ENCODE results near the gene ARMC2. TPM values are rescaled to one million over a fixed set of nuclear protein-coding genes. Genes with fewer than 3 reads are reported as not detected.
A peak's percentile ranks its signal among the peaks of the same experiment; 100 is the strongest.

ARMC2 gene
- total and polyA plus RNA-seq, 2 experiments from 2014 or later = 2.7 to 4.4 TPM

DNA sequence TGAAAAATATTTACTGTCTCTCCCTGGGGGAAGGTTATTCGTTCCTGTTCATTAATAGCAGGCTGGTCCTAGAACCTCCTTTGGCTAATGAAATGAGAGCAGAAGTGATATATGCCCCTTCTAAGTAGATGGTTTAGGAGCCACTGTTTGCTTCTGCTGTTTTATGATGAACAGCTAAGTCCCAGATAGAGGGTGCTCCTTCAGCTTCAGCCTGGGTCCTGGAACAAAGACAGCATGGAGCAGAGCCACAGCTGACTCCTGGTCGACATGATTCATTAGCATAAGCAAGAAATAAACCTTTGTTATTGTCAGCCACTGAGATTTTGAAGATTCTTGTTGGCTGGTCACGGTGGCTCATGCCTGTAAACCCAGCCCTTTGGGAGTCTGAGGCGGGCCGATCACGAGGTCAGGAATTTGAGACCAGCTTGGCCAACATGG lies 47.8 kb upstream of the ARMC2 start:
- no peaks in the 10 kb centered on the region for H3K27me3 Mint-ChIP-seq (ENCODE audit: insufficient read depth, low read depth, poor library complexity)
- no peak overlapping the region for H3K4me2 ChIP-seq
- H3K9me2 ChIP-seq (ENCODE audit: insufficient read depth) = no peaks in the 10 kb centered on the region
- H3K36me3 Mint-ChIP-seq (ENCODE audit: low read depth) = no peaks in the 10 kb centered on the region
- ATAC-seq (no peak), DNase-seq (ENCODE audit: low spot score) (no peak)
- H3K4me3 Mint-ChIP-seq = no peak overlapping the region
- H3K4me1 ChIP-seq (ENCODE audit: insufficient read depth) = peaks cover 10% of the 10 kb centered on the region; the same call in 1 of the 2 replicates
- H2AFZ ChIP-seq = no peak overlapping the region
- no peaks in the 10 kb centered on the region for H4K20me1 ChIP-seq (replicated peaks; ENCODE audit: insufficient read depth)
- no peak overlapping the region for H3K4me3 ChIP-seq
- peaks cover 18% of the 10 kb centered on the region for H3K4me1 Mint-ChIP-seq
- no peak overlapping the region for H3K27ac Mint-ChIP-seq
- no peak overlapping the region for H3K27ac ChIP-seq (ENCODE audit: low read depth)
- no peaks in the 10 kb centered on the region for H3K9me3 Mint-ChIP-seq
- no peaks in the 10 kb centered on the region for H3F3A ChIP-seq (replicated peaks; ENCODE audit: low read depth)
- no peaks in the 10 kb centered on the region for H3K36me3 ChIP-seq (ENCODE audit: insufficient read depth)
- no peaks in the 10 kb centered on the region for H3K27me3 ChIP-seq (ENCODE audit: insufficient read depth)
- no peaks in the 10 kb centered on the region for H3K79me2 ChIP-seq (replicated peaks; ENCODE audit: insufficient read depth)
- no peak for TF ChIP-seq ZNF331 (CRISPR knock-in tag; IDR thresholded peaks at IDR 0.05; ENCODE audit: low read depth)
- TF ChIP-seq, protein P1, sequence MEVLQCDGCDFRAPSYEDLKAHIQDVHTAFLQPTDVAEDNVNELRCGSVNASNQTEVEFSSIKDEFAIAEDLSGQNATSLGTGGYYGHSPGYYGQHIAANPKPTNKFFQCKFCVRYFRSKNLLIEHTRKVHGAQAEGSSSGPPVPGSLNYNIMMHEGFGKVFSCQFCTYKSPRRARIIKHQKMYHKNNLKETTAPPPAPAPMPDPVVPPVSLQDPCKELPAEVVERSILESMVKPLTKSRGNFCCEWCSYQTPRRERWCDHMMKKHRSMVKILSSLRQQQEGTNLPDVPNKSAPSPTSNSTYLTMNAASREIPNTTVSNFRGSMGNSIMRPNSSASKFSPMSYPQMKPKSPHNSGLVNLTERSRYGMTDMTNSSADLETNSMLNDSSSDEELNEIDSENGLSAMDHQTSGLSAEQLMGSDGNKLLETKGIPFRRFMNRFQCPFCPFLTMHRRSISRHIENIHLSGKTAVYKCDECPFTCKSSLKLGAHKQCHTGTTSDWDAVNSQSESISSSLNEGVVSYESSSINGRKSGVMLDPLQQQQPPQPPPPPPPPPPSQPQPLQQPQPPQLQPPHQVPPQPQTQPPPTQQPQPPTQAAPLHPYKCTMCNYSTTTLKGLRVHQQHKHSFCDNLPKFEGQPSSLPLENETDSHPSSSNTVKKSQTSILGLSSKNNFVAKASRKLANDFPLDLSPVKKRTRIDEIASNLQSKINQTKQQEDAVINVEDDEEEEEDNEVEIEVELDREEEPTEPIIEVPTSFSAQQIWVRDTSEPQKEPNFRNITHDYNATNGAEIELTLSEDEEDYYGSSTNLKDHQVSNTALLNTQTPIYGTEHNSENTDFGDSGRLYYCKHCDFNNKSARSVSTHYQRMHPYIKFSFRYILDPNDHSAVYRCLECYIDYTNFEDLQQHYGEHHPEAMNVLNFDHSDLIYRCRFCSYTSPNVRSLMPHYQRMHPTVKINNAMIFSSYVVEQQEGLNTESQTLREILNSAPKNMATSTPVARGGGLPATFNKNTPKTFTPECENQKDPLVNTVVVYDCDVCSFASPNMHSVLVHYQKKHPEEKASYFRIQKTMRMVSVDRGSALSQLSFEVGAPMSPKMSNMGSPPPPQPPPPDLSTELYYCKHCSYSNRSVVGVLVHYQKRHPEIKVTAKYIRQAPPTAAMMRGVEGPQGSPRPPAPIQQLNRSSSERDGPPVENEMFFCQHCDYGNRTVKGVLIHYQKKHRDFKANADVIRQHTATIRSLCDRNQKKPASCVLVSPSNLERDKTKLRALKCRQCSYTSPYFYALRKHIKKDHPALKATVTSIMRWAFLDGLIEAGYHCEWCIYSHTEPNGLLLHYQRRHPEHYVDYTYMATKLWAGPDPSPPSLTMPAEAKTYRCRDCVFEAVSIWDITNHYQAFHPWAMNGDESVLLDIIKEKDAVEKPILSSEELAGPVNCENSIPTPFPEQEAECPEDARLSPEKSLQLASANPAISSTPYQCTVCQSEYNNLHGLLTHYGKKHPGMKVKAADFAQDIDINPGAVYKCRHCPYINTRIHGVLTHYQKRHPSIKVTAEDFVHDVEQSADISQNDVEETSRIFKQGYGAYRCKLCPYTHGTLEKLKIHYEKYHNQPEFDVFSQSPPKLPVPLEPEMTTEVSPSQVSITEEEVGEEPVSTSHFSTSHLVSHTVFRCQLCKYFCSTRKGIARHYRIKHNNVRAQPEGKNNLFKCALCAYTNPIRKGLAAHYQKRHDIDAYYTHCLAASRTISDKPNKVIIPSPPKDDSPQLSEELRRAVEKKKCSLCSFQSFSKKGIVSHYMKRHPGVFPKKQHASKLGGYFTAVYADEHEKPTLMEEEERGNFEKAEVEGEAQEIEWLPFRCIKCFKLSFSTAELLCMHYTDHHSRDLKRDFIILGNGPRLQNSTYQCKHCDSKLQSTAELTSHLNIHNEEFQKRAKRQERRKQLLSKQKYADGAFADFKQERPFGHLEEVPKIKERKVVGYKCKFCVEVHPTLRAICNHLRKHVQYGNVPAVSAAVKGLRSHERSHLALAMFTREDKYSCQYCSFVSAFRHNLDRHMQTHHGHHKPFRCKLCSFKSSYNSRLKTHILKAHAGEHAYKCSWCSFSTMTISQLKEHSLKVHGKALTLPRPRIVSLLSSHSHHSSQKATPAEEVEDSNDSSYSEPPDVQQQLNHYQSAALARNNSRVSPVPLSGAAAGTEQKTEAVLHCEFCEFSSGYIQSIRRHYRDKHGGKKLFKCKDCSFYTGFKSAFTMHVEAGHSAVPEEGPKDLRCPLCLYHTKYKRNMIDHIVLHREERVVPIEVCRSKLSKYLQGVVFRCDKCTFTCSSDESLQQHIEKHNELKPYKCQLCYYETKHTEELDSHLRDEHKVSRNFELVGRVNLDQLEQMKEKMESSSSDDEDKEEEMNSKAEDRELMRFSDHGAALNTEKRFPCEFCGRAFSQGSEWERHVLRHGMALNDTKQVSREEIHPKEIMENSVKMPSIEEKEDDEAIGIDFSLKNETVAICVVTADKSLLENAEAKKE (CRISPR knock-in tag; IDR thresholded peaks at IDR 0.05) = no peak
- TF ChIP-seq POLR2AphosphoS5 (IDR thresholded peaks at IDR 0.05; ENCODE audit: low read depth) = no peak
- TF ChIP-seq CREB1 (CRISPR knock-in tag; IDR thresholded peaks at IDR 0.05; ENCODE audit: low read depth) = no peak
- no peak for TF ChIP-seq EZH2 (IDR thresholded peaks at IDR 0.05; ENCODE audit: low read depth, unreplicated experiment)
- no peak for TF ChIP-seq JUNB (IDR thresholded peaks at IDR 0.05; ENCODE audit: unreplicated experiment)

DNA sequence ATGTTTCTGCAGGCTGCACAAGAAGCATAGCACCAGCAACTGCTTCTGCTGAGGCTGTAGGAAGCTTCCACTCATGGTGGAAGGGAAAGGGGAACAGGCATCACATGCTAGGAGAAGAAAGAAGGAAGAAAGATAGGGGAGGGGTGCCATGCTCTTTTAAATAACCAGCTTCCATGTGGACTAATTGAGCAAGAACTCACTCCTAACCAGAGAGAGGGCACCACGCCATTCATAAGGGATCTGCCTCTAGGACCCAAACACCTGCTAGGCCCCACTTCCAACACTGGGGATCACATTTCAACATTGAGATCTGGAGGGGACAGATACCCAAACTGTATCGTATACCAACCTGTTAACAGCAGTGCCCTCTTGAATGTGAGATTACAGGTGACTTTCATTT lies 46.9 kb upstream of the ARMC2 start:
- Mint-ChIP-seq H3K4me1 (peaks cover 22% of the 10 kb centered on the region), H3K27me3 (ENCODE audit: insufficient read depth, low read depth, poor library complexity) (no peaks in the 10 kb centered on the region), H3K36me3 (ENCODE audit: low read depth) (no peaks in the 10 kb centered on the region), H3K27ac (no peak overlapping the region), H3K4me3 (no peak overlapping the region), H3K9me3 (no peaks in the 10 kb centered on the region)
- Histone ChIP-seq H3K27ac (ENCODE audit: low read depth) (no peak overlapping the region), H2AFZ (0 out of 2 replicates have a peak overlapping the region, but pooled peaks have one; percentile 38), H3K36me3 (ENCODE audit: insufficient read depth) (no peaks in the 10 kb centered on the region), H3K4me3 (no peak overlapping the region), H4K20me1 (replicated peaks; ENCODE audit: insufficient read depth) (no peaks in the 10 kb centered on the region), H3K9me2 (ENCODE audit: insufficient read depth) (no peaks in the 10 kb centered on the region), H3F3A (replicated peaks; ENCODE audit: low read depth) (no peaks in the 10 kb centered on the region), H3K27me3 (ENCODE audit: insufficient read depth) (no peaks in the 10 kb centered on the region), H3K4me2 (no peak overlapping the region), H3K79me2 (replicated peaks; ENCODE audit: insufficient read depth) (no peaks in the 10 kb centered on the region), H3K4me1 (ENCODE audit: insufficient read depth) (peaks cover 10% of the 10 kb centered on the region; the same call in 1 of the 2 replicates)
- DNase-seq (ENCODE audit: low spot score) (peak; percentile 14), ATAC-seq (no peak)
- TF ChIP-seq JUNB (IDR thresholded peaks at IDR 0.05; ENCODE audit: unreplicated experiment) = no peak
- no peak for TF ChIP-seq NANOG (IDR thresholded peaks at IDR 0.05; ENCODE audit: borderline replicate concordance)
- no peak for TF ChIP-seq EZH2 (IDR thresholded peaks at IDR 0.05; ENCODE audit: low read depth, unreplicated experiment)
- no peak for TF ChIP-seq ZNF114 (CRISPR knock-in tag; IDR thresholded peaks at IDR 0.05)

All from GM23338 (cell line).